B cell (primary cell): ENCODE measurements around the gene ITLN1. TPM values are rescaled to one million over a fixed set of nuclear protein-coding genes. Genes with fewer than 3 reads are reported as not detected.
"Not testable (repeated sequence)": the region's sequence is repeated elsewhere in the genome, so short reads cannot be mapped to it uniquely, and the experiment has no call there.

ENCODE experiments used
- ATAC-seq: fragments of 200-7000 bp; cut with Tn5 transposase; one replicate; pipeline ENCODE4 v1.10.0; 2021; ENCODE audit warnings: low read depth, mild to moderate bottlenecking, moderate number of reproducible peaks, moderate library complexity
- CTCF ChIA-PET: fragments of 350-600 bp; sonication (Branson Sonifier 250); formaldehyde crosslinking; loops from one replicate; lab custom pipeline; 2021; ENCODE audit warnings: antibody characterized with exemption, inconsistent platforms; lab: Charles Lee
- POLR2A ChIA-PET: fragments of 350-600 bp; sonication (Branson Sonifier 250); formaldehyde crosslinking; loops from one replicate; lab custom pipeline; 2021; ENCODE audit warnings: antibody characterized with exemption; lab: Charles Lee
- DNase-seq: peaks from one replicate; pipeline ENCODE4 v3.0.0; 2013
- H2AFZ ChIP-seq: 2 replicates; pipeline ENCODE4 v1.6.1; 2012; ENCODE audit warnings: mild to moderate bottlenecking, low read depth, low read length; ENCODE audit not compliant: insufficient read depth, poor library complexity, severe bottlenecking
- H3K27ac ChIP-seq, 2 donors: 1 replicate in 1 of 2; 2 replicates in 1 of 2; pipeline ENCODE4 v1.5.1; 2012 to 2013; ENCODE audit warnings: low read length in 2 of 2, mild to moderate bottlenecking in 2 of 2, moderate library complexity in 1 of 2
- H3K27me3 ChIP-seq, 4 experiments: fragments of 200-600 bp in 1 of 4; sonication (generic) in 1 of 4; replicated peaks in 1 of 4; 1 replicate in 2 of 4; 2 replicates in 2 of 4; pipeline versions ENCODE4 v1.6.1 to v1.7.0; 2013 to 2016; ENCODE audit warnings: low read length in 3 of 4, mild to moderate bottlenecking in 2 of 4, mixed read lengths in 1 of 4, moderate library complexity in 1 of 4; ENCODE audit not compliant: insufficient read depth in 4 of 4, control insufficient read depth in 3 of 4; ENCODE audit errors: control extremely low read depth in 1 of 4
- H3K36me3 ChIP-seq, 2 experiments: replicated peaks in 1 of 2; 1 replicate in 1 of 2; 2 replicates in 1 of 2; pipeline versions ENCODE4 v1.6.1 to v1.7.1; 2013; ENCODE audit warnings: low read length in 1 of 2; ENCODE audit not compliant: insufficient read depth in 2 of 2, control insufficient read depth in 1 of 2; ENCODE audit errors: control extremely low read depth in 1 of 2, extremely low read depth in 1 of 2
- H3K4me1 ChIP-seq, 2 donors: fragments of 200-600 bp in 1 of 2; sonication (generic) in 1 of 2; 1 replicate in 1 of 2; 2 replicates in 1 of 2; pipeline versions ENCODE4 v1.5.1 to v1.6.1; 2013 to 2017; ENCODE audit warnings: low read length in 2 of 2; ENCODE audit not compliant: control insufficient read depth in 2 of 2, insufficient read depth in 2 of 2
- H3K4me2 ChIP-seq: replicated peaks from 2 replicates; pipeline ENCODE3; 2012; ENCODE audit warnings: mild to moderate bottlenecking, low read depth, low read length; ENCODE audit not compliant: poor library complexity, severe bottlenecking
- H3K4me3 ChIP-seq, 5 experiments: fragments of 200-600 bp in 1 of 5; sonication (generic) in 1 of 5; 1 replicate in 3 of 5; 2 replicates in 2 of 5; pipeline versions ENCODE4 v1.5.1 to v1.7.0; 2011 to 2016; ENCODE audit warnings: low read length in 4 of 5, mild to moderate bottlenecking in 4 of 5, low read depth in 2 of 5, control low read depth in 1 of 5, moderate library complexity in 1 of 5; ENCODE audit not compliant: insufficient read depth in 1 of 5; ENCODE audit errors: control extremely low read depth in 1 of 5, extremely low read depth in 1 of 5
- H3K79me2 ChIP-seq: fragments of 200-600 bp; sonication (generic); one replicate; pipeline ENCODE4 v1.6.0; 2016; ENCODE audit warnings: low read length; ENCODE audit not compliant: control insufficient read depth, insufficient read depth
- H3K9ac ChIP-seq: fragments of 200-600 bp; sonication (generic); 2 replicates; pipeline ENCODE4 v1.6.1; 2017; ENCODE audit warnings: mild to moderate bottlenecking, low read length, moderate library complexity
- H3K9me3 ChIP-seq, 3 donors: one replicate each; pipeline versions ENCODE4 v1.6.1 to v1.7.1; 2013; ENCODE audit warnings: low read length in 2 of 3; ENCODE audit not compliant: control insufficient read depth in 2 of 3, insufficient read depth in 1 of 3; ENCODE audit errors: control extremely low read depth in 1 of 3
- H4K20me1 ChIP-seq: 2 replicates; pipeline ENCODE4 v1.6.0; 2012; ENCODE audit warnings: mild to moderate bottlenecking, low read length; ENCODE audit not compliant: insufficient read depth, control insufficient read depth, poor library complexity, severe bottlenecking
- H3K27ac Mint-ChIP-seq: one replicate; pipeline ENCODE4 v1.8.0; 2021; ENCODE audit warnings: mixed read lengths
- H3K27me3 Mint-ChIP-seq: one replicate; pipeline ENCODE4 v1.8.0; 2021; ENCODE audit warnings: mixed read lengths
- H3K4me1 Mint-ChIP-seq: one replicate; pipeline ENCODE4 v1.8.0; 2021; ENCODE audit warnings: mixed read lengths
- H3K4me3 Mint-ChIP-seq: one replicate; pipeline ENCODE4 v1.8.0; 2021; ENCODE audit warnings: mixed read lengths
- H3K9me3 Mint-ChIP-seq: one replicate; pipeline ENCODE4 v1.8.0; 2022; ENCODE audit warnings: mixed read lengths; ENCODE audit not compliant: insufficient read depth
- EZH2 ChIP-seq: IDR thresholded peaks from 2 replicates; pipeline ENCODE4 v1.6.1; 2012; ENCODE audit warnings: borderline replicate concordance, low read depth, mild to moderate bottlenecking, moderate library complexity, low read length; ENCODE audit not compliant: insufficient read depth, poor library complexity, severe bottlenecking
- WGBS: methylation state at CpG from one replicate; pipeline ENCODE4 v1.1.5; 2013; ENCODE audit warnings: missing lambda C conversion rate; ENCODE audit not compliant: insufficient coverage; 5-methylcytosine and 5-hydroxymethylcytosine counted together
- intact Hi-C: fragments of 100-400 bp; cut with micrococcal nuclease; formaldehyde crosslinking; loops from one replicate; pipeline ENCODE4 v1.10.0; 2022
- polyA minus RNA-seq: library from RNA; depleted of rRNA, polyadenylated mRNA; stranded (reverse); fragments of >200 nt; gene quantifications from 2 replicates; pipeline ENCODE4 v1.2.3, GENCODE V29; 2012
- polyA plus RNA-seq: library from polyadenylated mRNA; depleted of rRNA; stranded (reverse); fragments of >200 nt; gene quantifications from 2 replicates; pipeline ENCODE4 v1.2.3, GENCODE V29; 2012
- total RNA-seq, 2 donors: library from RNA; stranded (reverse); fragments of 120-200 nt in 1 of 2; gene quantifications; 1 replicate in 1 of 2; 2 replicates in 1 of 2; pipeline versions ENCODE4 v1.2.3 to v1.2.4, GENCODE V29; 2013 to 2022
- TF ChIP-seq, protein P1 (sequence below): fragments of 200-600 bp; IDR thresholded peaks from one replicate; pipeline ENCODE4 v1.8.0; 2022; ENCODE audit warnings: antibody characterized with exemption, mild to moderate bottlenecking

ITLN1 gene
- total RNA-seq = not detected in 2 replicates
- 0.05 TPM for total RNA-seq (2013)
- polyA plus RNA-seq = not detected in 2 replicates
- not detected in 2 replicates for polyA minus RNA-seq

DNA sequence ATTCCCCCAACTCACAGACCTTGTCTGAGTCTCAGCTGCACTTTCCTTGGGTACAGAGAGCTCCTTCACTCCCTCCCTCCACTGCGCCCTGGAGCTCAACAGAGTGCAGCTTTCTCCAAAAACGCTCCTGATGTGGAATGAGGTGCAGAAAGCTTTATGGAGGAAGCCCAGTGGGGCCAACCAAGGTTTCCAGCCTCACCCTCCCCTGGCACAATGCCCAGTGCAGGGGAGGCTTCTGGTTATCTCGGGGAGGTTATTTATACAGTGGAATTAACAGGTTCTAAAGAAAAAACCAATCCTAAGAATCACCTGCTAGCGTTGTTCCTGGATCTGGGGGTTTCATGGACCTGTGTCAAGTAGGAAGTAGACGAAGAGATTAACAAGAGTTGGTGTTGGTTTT lies at the start of gene ITLN1:
ITLN1 (minus strand) TSS at position 139 of the 400 bp plus-strand sequence. CDS start 303 bp downstream, outside the sequence.
- DNase-seq (no peak), ATAC-seq (no peak)
- H3K27me3 Mint-ChIP-seq = peaks cover 7% of the 10 kb centered on the region
- H3K27ac Mint-ChIP-seq = no peak within 1 kb of the TSS
- Histone ChIP-seq H3K36me3 (no peaks in the 10 kb centered on the region), H3K27me3 (no peaks in the 10 kb centered on the region), H3K4me1 (no peaks in the 10 kb centered on the region), H3K27ac (no peak within 1 kb of the TSS), H3K9me3 (no peaks in the 10 kb centered on the region), H4K20me1 (no peaks in the 10 kb centered on the region), H3K9ac (no peak within 1 kb of the TSS), H3K79me2 (no peaks in the 10 kb centered on the region), H2AFZ (no peak within 1 kb of the TSS), H3K4me2 (no peak within 1 kb of the TSS), H3K4me3 (no peak within 1 kb of the TSS)
- intact Hi-C loops = loop anchor here (10.0 kb wide), 1 partner anchor 50 kb away; no protein-coding TSS in a partner anchor
- 50% methylated on average over 2 of the region's 5 CpGs for WGBS
- H3K9me3 Mint-ChIP-seq = no peaks in the 10 kb centered on the region
- POLR2A ChIA-PET = no interaction called here
- H3K4me1 Mint-ChIP-seq = no peaks in the 10 kb centered on the region
- TF ChIP-seq EZH2 = no peak
- TF ChIP-seq, protein P1, sequence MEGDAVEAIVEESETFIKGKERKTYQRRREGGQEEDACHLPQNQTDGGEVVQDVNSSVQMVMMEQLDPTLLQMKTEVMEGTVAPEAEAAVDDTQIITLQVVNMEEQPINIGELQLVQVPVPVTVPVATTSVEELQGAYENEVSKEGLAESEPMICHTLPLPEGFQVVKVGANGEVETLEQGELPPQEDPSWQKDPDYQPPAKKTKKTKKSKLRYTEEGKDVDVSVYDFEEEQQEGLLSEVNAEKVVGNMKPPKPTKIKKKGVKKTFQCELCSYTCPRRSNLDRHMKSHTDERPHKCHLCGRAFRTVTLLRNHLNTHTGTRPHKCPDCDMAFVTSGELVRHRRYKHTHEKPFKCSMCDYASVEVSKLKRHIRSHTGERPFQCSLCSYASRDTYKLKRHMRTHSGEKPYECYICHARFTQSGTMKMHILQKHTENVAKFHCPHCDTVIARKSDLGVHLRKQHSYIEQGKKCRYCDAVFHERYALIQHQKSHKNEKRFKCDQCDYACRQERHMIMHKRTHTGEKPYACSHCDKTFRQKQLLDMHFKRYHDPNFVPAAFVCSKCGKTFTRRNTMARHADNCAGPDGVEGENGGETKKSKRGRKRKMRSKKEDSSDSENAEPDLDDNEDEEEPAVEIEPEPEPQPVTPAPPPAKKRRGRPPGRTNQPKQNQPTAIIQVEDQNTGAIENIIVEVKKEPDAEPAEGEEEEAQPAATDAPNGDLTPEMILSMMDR = no peak
- no peak within 1 kb of the TSS for H3K4me3 Mint-ChIP-seq
- CTCF ChIA-PET = interaction anchor here (0.5 to 1.7 kb wide), 2 partner anchors 69 to 504 kb away, joined by 3 to 5 read pairs; no protein-coding TSS in a partner anchor

DNA sequence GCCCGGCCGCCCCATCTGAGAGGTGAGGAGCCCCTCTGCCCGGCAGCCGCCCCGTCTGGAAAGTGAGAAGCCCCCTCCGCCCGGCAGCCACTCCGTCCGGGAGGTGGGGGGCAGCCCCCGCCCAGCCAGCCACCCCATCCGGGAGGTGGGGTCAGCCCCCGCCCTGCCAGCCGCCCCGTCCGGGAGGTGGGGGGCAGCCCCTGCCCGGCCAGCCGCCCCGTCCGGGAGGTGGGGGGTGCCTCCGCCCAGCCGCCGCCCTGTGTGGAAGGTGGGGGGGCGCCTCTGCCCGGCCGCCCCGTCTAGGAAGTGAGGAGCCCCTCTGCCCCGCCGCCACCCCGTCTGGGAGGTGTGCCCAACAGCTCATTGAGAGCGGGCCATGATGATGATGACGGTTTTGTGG lies 48.3 kb upstream of the ITLN1 start:
- H3K9me3 ChIP-seq = peaks cover 0 to 13% (median 0%) of the 10 kb centered on the region in 3 donors
- H3K9me3 Mint-ChIP-seq, H3K4me3 ChIP-seq, H3K27me3 Mint-ChIP-seq, H3K36me3 ChIP-seq, intact Hi-C loops, H3K27me3 ChIP-seq, DNase-seq, H4K20me1 ChIP-seq, H3K4me1 ChIP-seq, H3K27ac Mint-ChIP-seq, H3K4me3 Mint-ChIP-seq, POLR2A ChIA-PET, H3K9ac ChIP-seq, H3K4me2 ChIP-seq, CTCF ChIA-PET, ATAC-seq, H3K79me2 ChIP-seq, H3K27ac ChIP-seq, H2AFZ ChIP-seq: not testable (repeated sequence)
- peaks cover 16% of the 10 kb centered on the region for H3K4me1 Mint-ChIP-seq
- 92% methylated on average over 29 of the region's 31 CpGs for WGBS
